ENCODE results near the gene COLQ. TPM values are rescaled to one million over a fixed set of nuclear protein-coding genes. Genes with fewer than 3 reads are reported as not detected.

Gene COLQ
- total RNA-seq, 6 experiments from 2014 or later: 0.25 to 1.2 (median 0.83) TPM

DNA sequence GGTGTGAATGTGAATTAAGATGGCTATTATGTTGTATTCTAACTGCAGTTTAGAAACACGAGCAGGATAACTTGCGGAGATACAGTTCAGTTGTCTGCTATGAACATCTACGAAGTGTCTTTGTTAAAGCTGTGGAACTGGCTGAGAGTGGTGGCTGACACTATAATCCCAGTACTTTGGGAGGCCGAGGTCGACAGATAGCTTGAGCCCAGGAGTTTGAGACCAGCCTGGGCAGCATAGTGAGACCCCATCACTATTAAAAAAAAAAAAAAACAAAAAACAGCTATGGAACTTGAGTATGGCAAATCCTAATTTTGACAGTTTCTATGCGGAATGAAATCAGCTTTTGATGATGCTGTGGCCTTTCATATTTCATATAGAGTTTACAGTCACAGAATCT lies 92.4 kb downstream of the COLQ start:
- WGBS (ENCODE audit: insufficient coverage, low coverage, low lambda C conversion rate, missing lambda C conversion rate): 85% methylated on average over 6 of the region's 6 CpGs
- H3K27me3 ChIP-seq: no peaks in the 10 kb centered on the region
- peaks cover 0 to 34% (median 11%) of the 10 kb centered on the region in 4 donors for H3K36me3 ChIP-seq
- H3K4me1 ChIP-seq: peaks cover 0 to 32% (median 13%) of the 10 kb centered on the region in 4 donors
- H3K9me3 ChIP-seq: no peaks in the 10 kb centered on the region
- DNase-seq: no peak
- no peak overlapping the region for H3K27ac ChIP-seq
- TF ChIP-seq POLR2A (IDR thresholded peaks at IDR 0.05): no peak
- TF ChIP-seq CTCF (IDR thresholded peaks at IDR 0.05): no peak
- H3K4me3 ChIP-seq: peak overlapping the region; percentile 69 to 98 (median 76)
- intact Hi-C loops (cut with DNase I): no loop called here
- ATAC-seq: no peak

GRCh38 chr3:15428539-15428938 lies 93.0 kb downstream of the COLQ start:
- Histone ChIP-seq H3K27me3 (no peaks in the 10 kb centered on the region), H3K4me1 (peaks cover 0 to 32% (median 13%) of the 10 kb centered on the region in 4 donors), H3K27ac (peak overlapping the region in 2 of 3 donors; percentile 22 to 79), H3K36me3 (peaks cover 0 to 32% (median 8%) of the 10 kb centered on the region in 4 donors), H3K9me3 (no peaks in the 10 kb centered on the region), H3K4me3 (peak overlapping the region; percentile 69 to 98 (median 76))
- DNase-seq: no peak
- peak in 2 of 4 donors; percentile 4 to 51 for ATAC-seq
- intact Hi-C loops (cut with DNase I): no loop called here
- WGBS (ENCODE audit: insufficient coverage, low coverage, low lambda C conversion rate, missing lambda C conversion rate): 0% methylated on average over 9 of the region's 9 CpGs
- TF ChIP-seq CTCF (IDR thresholded peaks at IDR 0.05) (no peak), POLR2A (IDR thresholded peaks at IDR 0.05) (no peak)

GRCh38 chr3:15427981-15428380 lies 93.5 kb downstream of the COLQ start:
- Histone ChIP-seq H3K4me1 (peaks cover 0 to 32% (median 13%) of the 10 kb centered on the region in 4 donors), H3K27me3 (no peaks in the 10 kb centered on the region), H3K4me3 (peak overlapping the region; percentile 69 to 98 (median 76)), H3K9me3 (no peaks in the 10 kb centered on the region), H3K36me3 (peaks cover 0 to 32% (median 7%) of the 10 kb centered on the region in 4 donors), H3K27ac (peak overlapping the region; percentile 59 to 90 (median 79))
- intact Hi-C loops (cut with DNase I): no loop called here
- under 1% methylated on average over 11 of the region's 11 CpGs for WGBS (ENCODE audit: insufficient coverage, low coverage, low lambda C conversion rate, missing lambda C conversion rate)
- TF ChIP-seq CTCF (IDR thresholded peaks at IDR 0.05) (no peak), POLR2A (IDR thresholded peaks at IDR 0.05) (no peak)
- peak in 2 of 3 donors; percentile 36 to 64 for DNase-seq
- peak; percentile 62 to 75 (median 72) for ATAC-seq

GRCh38 chr3:15427182-15427880 lies 94.2 kb downstream of the COLQ start, which contains the start of the genes EAF1 and METTL6:
Gene EAF1 (plus strand): TSS chr3:15427598. CDS start chr3:15427780, 182 bp downstream.
Gene METTL6 (minus strand): TSS chr3:15427544. CDS start chr3:15426511, 1,033 bp downstream.
- Histone ChIP-seq H3K4me1 (peaks cover 0 to 32% (median 13%) of the 10 kb centered on the region in 4 donors), H3K27me3 (no peaks in the 10 kb centered on the region), H3K4me3 (peak within 1 kb of the TSS; percentile 69 to 98 (median 76)), H3K9me3 (no peaks in the 10 kb centered on the region), H3K27ac (peak within 1 kb of the TSS; percentile 59 to 90 (median 79)), H3K36me3 (peaks cover 0 to 32% (median 4%) of the 10 kb centered on the region in 4 donors)
- DNase-seq (peak; percentile 82 to 88 (median 85)), ATAC-seq (peak; percentile 92 to 95 (median 94))
- intact Hi-C loops (cut with DNase I): no loop called here
- 0% methylated on average over 13 of the region's 52 CpGs for WGBS (ENCODE audit: insufficient coverage, low coverage, low lambda C conversion rate, missing lambda C conversion rate)
- TF ChIP-seq POLR2A (IDR thresholded peaks at IDR 0.05): peak; percentile 35
- TF ChIP-seq CTCF (IDR thresholded peaks at IDR 0.05): peak in 1 of 4 donors; percentile 6
